HG02798 (cell line): ENCODE results near the gene TKFC.

Source experiments
- ATAC-seq: cut with Tn5 transposase; IDR thresholded peaks from one replicate; pipeline ENCODE4 v1.9.1; 2021; ENCODE audit warnings: mild to moderate bottlenecking; ENCODE audit not compliant: unreplicated experiment, poor library complexity

TKFC gene

GRCh38 chr11:61343792-61344745, 11.0 kb downstream of the TKFC start:
- ATAC-seq = no peak

- no peak for ATAC-seq
Measured at GRCh38 chr11:61345170-61345610, 12.2 kb downstream of the TKFC start.

GRCh38 chr11:61345954-61346843, 13.2 kb downstream of the TKFC start:
- no peak for ATAC-seq

GRCh38 chr11:61347916-61348461, 15.0 kb downstream of the TKFC start:
- no peak for ATAC-seq

- ATAC-seq = no peak
Measured at GRCh38 chr11:61349189-61349751, 16.2 kb downstream of the TKFC start.

- ATAC-seq = no peak
Measured at GRCh38 chr11:61349916-61350315, 16.9 kb downstream of the TKFC start.

- ATAC-seq = no peak
Measured at GRCh38 chr11:61350336-61350735, 17.3 kb downstream of the TKFC start.

GRCh38 chr11:61350803-61351202, 17.8 kb downstream of the TKFC start:
- no peak for ATAC-seq

GRCh38 chr11:61352038-61352437, 19.0 kb downstream of the TKFC start:
- no peak for ATAC-seq

GRCh38 chr11:61353131-61354067, 20.4 kb downstream of the TKFC start:
- no peak for ATAC-seq

GRCh38 chr11:61354208-61354607, 21.2 kb downstream of the TKFC start:
- ATAC-seq = no peak

- ATAC-seq = no peak
Measured at GRCh38 chr11:61356706-61357105, 23.7 kb downstream of the TKFC start.

GRCh38 chr11:61357233-61357893, 24.3 kb downstream of the TKFC start:
- peak; percentile 38 for ATAC-seq

GRCh38 chr11:61357894-61358239, 24.8 kb downstream of the TKFC start:
- ATAC-seq = no peak

GRCh38 chr11:61358566-61358965, 25.5 kb downstream of the TKFC start:
- ATAC-seq = no peak

- no peak for ATAC-seq
Measured at GRCh38 chr11:61359516-61359915, 26.5 kb downstream of the TKFC start.

GRCh38 chr11:61361237-61361740, 28.3 kb downstream of the TKFC start:
- no peak for ATAC-seq

- peak; percentile 83 for ATAC-seq
Measured at GRCh38 chr11:61361741-61362541, 28.9 kb downstream of the TKFC start, which contains the start of the genes CYB561A3 and TMEM138. Gene CYB561A3 (minus strand): TSS chr11:61361882. CDS start chr11:61356713, 5,169 bp downstream. Gene TMEM138 (plus strand): TSS chr11:61362374. CDS start chr11:61364391, 2,017 bp downstream.
